ENCODE results near the gene HMCN2.

Gene HMCN2

DNA sequence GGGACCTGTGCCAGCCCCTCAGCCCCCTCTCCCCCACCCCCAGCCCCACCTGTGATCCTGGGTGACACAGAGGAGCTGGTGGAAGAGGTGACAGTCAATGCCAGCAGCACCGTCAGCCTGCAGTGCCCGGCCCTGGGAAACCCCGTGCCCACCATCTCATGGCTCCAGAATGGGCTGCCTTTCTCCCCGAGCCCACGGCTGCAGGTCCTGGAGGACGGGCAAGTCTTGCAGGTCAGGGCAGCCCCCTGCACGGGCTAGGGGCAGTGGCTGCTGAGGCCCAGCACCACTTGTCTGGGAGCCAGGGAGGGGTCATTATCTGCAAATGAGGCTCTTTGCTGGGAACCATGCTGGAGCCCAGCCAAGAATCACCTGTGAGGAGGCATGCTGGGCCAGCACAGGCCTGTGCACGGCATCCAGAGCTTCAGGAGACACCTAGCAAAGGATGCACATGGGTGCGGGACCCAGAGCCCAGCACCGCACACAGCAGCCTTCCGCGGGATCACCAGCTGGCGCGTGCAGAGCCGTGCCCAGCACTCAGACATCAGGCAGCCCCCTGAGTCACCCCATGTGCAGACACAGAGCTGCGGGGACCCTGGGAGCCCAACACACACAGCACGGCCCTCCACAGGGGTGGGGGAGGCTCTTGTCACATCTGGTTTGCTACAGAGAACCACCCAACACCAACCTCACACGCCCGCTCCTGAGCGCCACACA, 117.2 kb downstream of the HMCN2 start:
- no peak overlapping the region for H3K4me3 ChIP-seq
- H3K4me1 ChIP-seq = no peaks in the 10 kb centered on the region
- no peak overlapping the region for H3K4me2 ChIP-seq
- no peaks in the 10 kb centered on the region for H3K9me3 ChIP-seq
- H3K27me3 ChIP-seq = no peaks in the 10 kb centered on the region
- H3K9ac ChIP-seq = no peak overlapping the region
- no peaks in the 10 kb centered on the region for H3K36me3 ChIP-seq
- H4K20me1 ChIP-seq = no peaks in the 10 kb centered on the region
- H3K27ac ChIP-seq = no peak overlapping the region
- no peak for TF ChIP-seq Cebpa-rat (IDR thresholded peaks at IDR 0.05)

DNA sequence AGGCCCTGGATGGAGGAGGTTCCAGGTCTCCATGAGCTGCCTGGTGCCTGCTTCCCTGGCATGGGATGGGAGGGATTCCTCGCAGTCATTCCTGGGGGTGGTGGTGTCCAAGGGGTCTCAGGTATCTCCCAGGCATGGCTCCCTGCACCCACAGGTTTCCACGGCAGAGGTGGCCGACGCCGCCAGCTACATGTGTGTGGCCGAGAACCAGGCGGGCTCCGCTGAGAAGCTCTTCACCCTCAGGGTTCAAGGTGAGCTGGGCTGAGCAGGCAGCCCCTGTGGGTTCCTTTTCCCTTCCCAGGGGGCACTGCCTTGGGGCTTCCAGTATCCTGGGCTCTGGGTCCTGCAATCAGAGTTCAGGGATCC, 117.8 kb downstream of the HMCN2 start:
- H3K9me3 ChIP-seq = no peaks in the 10 kb centered on the region
- H4K20me1 ChIP-seq = no peaks in the 10 kb centered on the region
- no peaks in the 10 kb centered on the region for H3K36me3 ChIP-seq
- H3K4me3 ChIP-seq = no peak overlapping the region
- no peak overlapping the region for H3K27ac ChIP-seq
- no peaks in the 10 kb centered on the region for H3K27me3 ChIP-seq
- no peak overlapping the region for H3K4me2 ChIP-seq
- no peak for TF ChIP-seq Cebpa-rat (IDR thresholded peaks at IDR 0.05)
- no peak overlapping the region for H3K9ac ChIP-seq
- H3K4me1 ChIP-seq = no peaks in the 10 kb centered on the region

DNA sequence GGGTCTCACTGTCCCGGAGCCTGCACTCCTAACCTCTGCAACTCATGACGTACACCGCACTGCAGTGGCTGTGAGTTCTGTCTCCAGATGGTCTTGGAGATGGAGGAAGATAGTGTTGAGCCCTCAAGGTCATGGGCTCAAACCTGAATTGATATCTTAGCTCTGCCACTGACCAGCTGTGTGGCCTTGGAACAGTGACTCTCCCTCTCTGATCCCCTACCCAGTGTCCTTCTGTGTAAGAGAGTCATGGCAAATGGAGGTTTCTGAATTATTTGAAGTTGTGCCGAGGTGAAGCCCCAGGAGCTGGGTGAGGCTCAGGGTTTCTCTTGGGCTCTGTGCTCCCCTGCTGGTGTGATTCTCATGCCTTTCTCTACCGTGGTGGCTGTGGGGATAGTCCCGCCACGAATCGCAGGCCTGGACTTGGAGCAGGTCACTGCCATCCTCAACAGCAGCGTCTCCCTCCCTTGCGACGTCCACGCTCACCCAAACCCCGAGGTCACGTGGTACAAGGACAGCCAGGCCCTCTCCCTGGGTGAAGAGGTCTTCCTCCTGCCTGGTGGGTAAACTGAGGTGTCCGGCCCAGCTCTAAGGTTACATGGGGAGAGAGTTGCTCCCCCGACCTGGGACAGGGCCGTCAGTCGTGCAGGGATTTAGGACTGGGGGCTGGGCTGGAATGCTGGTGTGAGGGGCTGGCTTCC, 118.6 kb downstream of the HMCN2 start:
- TF ChIP-seq Cebpa-rat (IDR thresholded peaks at IDR 0.05) = no peak
- Histone ChIP-seq H3K4me1 (no peaks in the 10 kb centered on the region), H3K4me2 (no peak overlapping the region), H3K9me3 (no peaks in the 10 kb centered on the region), H3K9ac (no peak overlapping the region), H3K4me3 (no peak overlapping the region), H4K20me1 (no peaks in the 10 kb centered on the region), H3K36me3 (no peaks in the 10 kb centered on the region), H3K27ac (no peak overlapping the region), H3K27me3 (no peaks in the 10 kb centered on the region)

DNA sequence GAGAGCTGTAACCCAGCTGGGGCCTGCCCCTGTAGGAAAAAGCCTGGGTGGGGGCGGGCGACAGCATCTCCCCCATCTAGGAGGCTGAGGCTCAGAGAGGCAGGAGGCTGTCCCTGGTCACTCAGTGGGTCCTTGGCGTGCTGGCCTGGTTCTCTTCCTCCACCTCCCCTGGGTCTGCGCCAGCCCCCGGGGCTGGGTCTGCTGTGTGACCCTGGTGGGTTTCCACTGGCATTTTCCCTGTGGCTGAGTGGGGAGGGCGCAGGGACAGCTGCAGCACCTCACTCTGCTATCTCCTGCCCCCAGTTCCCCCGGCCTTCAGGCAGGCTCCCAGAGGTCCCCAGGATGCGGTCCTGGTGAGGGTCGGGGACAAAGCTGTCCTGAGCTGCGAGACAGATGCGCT, 119.7 kb downstream of the HMCN2 start:
- Histone ChIP-seq H3K9me3 (no peaks in the 10 kb centered on the region), H3K27ac (no peak overlapping the region), H3K36me3 (no peaks in the 10 kb centered on the region), H3K4me3 (no peak overlapping the region), H3K4me1 (no peaks in the 10 kb centered on the region), H4K20me1 (no peaks in the 10 kb centered on the region), H3K9ac (no peak overlapping the region), H3K27me3 (no peaks in the 10 kb centered on the region), H3K4me2 (no peak overlapping the region)
- TF ChIP-seq Cebpa-rat (IDR thresholded peaks at IDR 0.05) = no peak

DNA sequence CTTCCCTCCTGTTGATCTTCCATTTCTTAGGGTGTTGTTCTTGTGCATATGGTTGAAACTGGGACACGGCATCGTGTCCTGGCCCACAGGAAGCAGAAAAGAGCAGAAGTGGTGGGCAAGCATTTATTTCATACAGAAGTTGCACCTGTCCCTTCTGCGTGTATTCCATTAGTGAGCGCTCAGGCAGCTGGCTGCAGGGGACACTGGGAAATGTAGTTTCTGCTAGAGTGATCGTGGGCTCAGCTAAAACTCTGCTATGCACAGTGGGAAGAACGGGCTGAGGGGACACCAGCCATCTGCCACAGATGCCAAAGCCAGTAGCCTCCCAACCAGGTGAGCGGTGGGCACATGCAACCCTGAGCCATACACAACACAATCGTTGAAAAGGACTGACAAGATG, 121.8 kb downstream of the HMCN2 start:
- H3K9ac ChIP-seq = no peak overlapping the region
- H3K4me3 ChIP-seq = no peak overlapping the region
- no peak overlapping the region for H3K4me2 ChIP-seq
- peaks cover 8% of the 10 kb centered on the region; the same call in 1 of the 2 replicates for H3K4me1 ChIP-seq
- H3K36me3 ChIP-seq = no peaks in the 10 kb centered on the region
- no peak overlapping the region for H3K27ac ChIP-seq
- H4K20me1 ChIP-seq = no peaks in the 10 kb centered on the region
- TF ChIP-seq Cebpa-rat (IDR thresholded peaks at IDR 0.05) = no peak
- H3K9me3 ChIP-seq = no peaks in the 10 kb centered on the region
- H3K27me3 ChIP-seq = no peaks in the 10 kb centered on the region

DNA sequence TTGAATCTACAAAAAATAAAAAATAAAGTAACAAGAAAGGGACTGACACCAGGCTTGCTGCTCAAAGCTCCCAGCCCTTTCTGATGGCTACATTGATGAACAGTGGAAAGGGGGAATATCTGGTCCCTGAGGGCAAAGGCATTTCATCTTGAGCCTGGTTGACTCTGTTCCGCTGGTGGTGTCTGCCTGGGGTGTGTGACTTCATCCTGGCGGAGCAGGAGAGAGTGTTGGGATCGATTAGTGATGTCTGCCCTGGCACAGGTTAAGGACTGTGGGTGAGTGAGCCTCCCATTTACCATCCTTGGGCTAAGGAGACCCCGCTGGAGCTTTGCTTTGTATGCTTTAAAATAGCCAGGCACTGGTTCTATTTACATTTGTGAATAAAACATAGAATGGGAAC, 122.3 kb downstream of the HMCN2 start:
- Histone ChIP-seq H4K20me1 (no peaks in the 10 kb centered on the region), H3K4me3 (no peak overlapping the region), H3K9ac (no peak overlapping the region), H3K27me3 (no peaks in the 10 kb centered on the region), H3K4me1 (peaks cover 8% of the 10 kb centered on the region; the same call in 1 of the 2 replicates), H3K4me2 (no peak overlapping the region), H3K27ac (no peak overlapping the region), H3K36me3 (no peaks in the 10 kb centered on the region), H3K9me3 (no peaks in the 10 kb centered on the region)
- TF ChIP-seq Cebpa-rat (IDR thresholded peaks at IDR 0.05) = no peak

DNA sequence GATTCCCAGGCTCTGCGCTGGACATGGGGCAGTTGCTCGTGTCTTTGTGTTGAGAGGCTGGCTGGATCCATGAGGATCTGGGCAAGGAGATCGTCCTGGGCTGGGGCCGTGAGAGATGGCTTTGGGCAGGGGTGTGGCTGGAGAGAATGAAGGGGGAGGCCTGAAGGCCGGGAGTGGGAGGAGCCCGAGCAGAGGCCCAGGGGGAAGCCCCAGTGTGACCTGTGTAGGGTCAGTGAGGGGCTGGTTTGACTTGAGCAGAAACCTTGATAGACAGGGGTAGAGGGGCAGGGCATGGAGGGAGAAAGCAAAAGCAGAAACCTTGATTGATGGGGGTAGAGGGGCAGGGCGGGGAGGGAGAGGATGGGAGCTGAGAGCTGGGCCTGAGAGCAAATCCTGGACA, 124.8 kb downstream of the HMCN2 start:
- Histone ChIP-seq H3K9me3 (no peaks in the 10 kb centered on the region), H3K27ac (no peak overlapping the region), H3K4me1 (peaks cover 8% of the 10 kb centered on the region; the same call in 1 of the 2 replicates), H3K27me3 (no peaks in the 10 kb centered on the region), H3K4me2 (no peak overlapping the region), H3K36me3 (no peaks in the 10 kb centered on the region), H3K9ac (no peak overlapping the region), H4K20me1 (no peaks in the 10 kb centered on the region), H3K4me3 (no peak overlapping the region)
- TF ChIP-seq Cebpa-rat (IDR thresholded peaks at IDR 0.05) = no peak

DNA sequence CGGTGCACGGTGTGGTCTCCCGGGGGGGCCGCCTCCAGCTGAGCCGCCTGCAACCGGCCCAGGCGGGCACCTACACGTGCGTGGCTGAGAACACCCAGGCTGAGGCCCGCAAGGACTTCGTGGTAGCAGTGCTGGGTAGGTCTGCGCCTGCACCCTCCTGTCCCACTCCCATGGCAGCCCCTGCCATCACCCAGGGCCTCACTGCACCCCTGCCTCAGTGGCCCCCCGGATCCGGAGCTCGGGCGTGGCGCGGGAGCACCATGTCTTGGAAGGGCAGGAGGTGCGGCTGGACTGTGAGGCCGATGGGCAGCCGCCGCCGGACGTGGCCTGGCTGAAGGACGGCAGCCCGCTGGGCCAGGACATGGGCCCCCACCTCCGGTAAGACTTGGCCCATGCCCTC, 125.4 kb downstream of the HMCN2 start:
- H4K20me1 ChIP-seq = no peaks in the 10 kb centered on the region
- H3K4me1 ChIP-seq = peaks cover 8% of the 10 kb centered on the region; the same call in 1 of the 2 replicates
- no peak overlapping the region for H3K9ac ChIP-seq
- H3K4me2 ChIP-seq = peak overlapping the region; percentile 12; the same call in 1 of the 2 replicates
- no peaks in the 10 kb centered on the region for H3K36me3 ChIP-seq
- no peaks in the 10 kb centered on the region for H3K27me3 ChIP-seq
- no peaks in the 10 kb centered on the region for H3K9me3 ChIP-seq
- H3K4me3 ChIP-seq = no peak overlapping the region
- no peak overlapping the region for H3K27ac ChIP-seq
- TF ChIP-seq Cebpa-rat (IDR thresholded peaks at IDR 0.05) = no peak

DNA sequence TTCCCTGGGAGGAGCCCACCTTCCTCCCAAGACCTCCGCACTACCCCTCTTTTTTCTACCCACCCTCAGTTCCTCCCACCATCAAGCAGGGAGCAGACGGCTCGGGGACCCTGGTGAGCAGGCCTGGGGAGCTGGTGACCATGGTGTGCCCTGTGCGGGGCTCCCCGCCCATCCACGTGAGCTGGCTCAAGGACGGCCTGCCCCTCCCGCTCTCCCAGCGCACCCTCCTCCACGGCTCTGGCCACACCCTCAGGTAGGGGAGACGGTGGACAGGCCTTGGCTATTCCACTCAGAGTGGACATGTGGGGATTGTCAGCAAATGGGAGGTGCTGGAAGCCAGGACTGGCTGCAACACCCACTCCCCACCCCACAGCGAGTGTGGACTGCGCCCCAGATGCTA, 126.3 kb downstream of the HMCN2 start:
- Histone ChIP-seq H3K27ac (no peak overlapping the region), H3K4me2 (no peak overlapping the region), H3K27me3 (no peaks in the 10 kb centered on the region), H3K4me1 (peaks cover 8% of the 10 kb centered on the region; the same call in 1 of the 2 replicates), H3K9ac (no peak overlapping the region), H3K9me3 (no peaks in the 10 kb centered on the region), H4K20me1 (no peaks in the 10 kb centered on the region), H3K4me3 (no peak overlapping the region), H3K36me3 (no peaks in the 10 kb centered on the region)
- TF ChIP-seq Cebpa-rat (IDR thresholded peaks at IDR 0.05) = no peak

DNA sequence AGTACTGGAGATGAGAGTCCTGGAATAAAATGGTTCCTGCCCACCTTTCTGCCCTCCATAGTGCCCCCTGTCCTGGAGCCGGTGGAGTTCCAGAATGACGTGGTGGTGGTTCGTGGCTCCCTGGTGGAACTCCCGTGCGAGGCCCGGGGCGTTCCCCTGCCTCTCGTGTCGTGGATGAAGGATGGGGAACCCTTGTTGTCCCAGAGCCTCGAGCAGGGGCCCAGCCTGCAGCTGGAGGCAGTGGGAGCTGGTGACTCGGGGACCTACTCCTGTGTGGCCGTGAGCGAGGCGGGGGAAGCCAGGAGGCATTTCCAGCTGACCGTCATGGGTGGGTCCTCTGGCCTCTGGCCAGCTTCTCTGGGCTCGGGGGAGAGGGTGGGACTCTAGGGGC, 128.1 kb downstream of the HMCN2 start:
- Histone ChIP-seq H3K4me2 (no peak overlapping the region), H3K4me3 (no peak overlapping the region), H4K20me1 (no peaks in the 10 kb centered on the region), H3K9ac (no peak overlapping the region), H3K27me3 (no peaks in the 10 kb centered on the region), H3K27ac (no peak overlapping the region), H3K9me3 (no peaks in the 10 kb centered on the region), H3K36me3 (no peaks in the 10 kb centered on the region), H3K4me1 (peaks cover 8% of the 10 kb centered on the region; the same call in 1 of the 2 replicates)
- no peak for TF ChIP-seq Cebpa-rat (IDR thresholded peaks at IDR 0.05)

All from BLaER1 (cell line).